ENCODE data around the gene PHKB.
"Not testable (repeated sequence)": the region's sequence is repeated elsewhere in the genome, so short reads cannot be mapped to it uniquely, and the experiment has no call there.

Gene PHKB

DNA sequence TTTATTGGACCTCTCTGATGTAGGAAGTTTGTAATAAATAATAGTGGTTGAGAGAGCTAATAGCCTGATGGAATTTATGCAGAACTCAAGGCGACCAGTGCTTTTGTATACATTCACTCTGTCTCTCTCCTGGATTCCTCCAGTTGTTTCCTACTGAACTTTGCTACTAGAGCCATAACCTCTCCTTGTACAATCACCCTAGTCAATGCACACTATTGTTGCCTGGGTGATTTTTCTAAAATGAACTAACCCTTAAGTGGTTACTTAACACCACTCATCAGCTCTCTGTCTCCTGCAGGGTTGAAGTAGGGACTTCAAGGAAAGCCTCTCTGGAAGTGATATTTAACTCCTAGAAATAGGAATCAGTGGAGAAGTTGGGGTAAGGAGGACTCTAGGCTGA, 9.7 kb downstream of the PHKB start:
- DNase-seq, result no peak

GRCh38 chr16:47473004-47473403, 11.9 kb downstream of the PHKB start:
- not testable (repeated sequence) for DNase-seq

DNA sequence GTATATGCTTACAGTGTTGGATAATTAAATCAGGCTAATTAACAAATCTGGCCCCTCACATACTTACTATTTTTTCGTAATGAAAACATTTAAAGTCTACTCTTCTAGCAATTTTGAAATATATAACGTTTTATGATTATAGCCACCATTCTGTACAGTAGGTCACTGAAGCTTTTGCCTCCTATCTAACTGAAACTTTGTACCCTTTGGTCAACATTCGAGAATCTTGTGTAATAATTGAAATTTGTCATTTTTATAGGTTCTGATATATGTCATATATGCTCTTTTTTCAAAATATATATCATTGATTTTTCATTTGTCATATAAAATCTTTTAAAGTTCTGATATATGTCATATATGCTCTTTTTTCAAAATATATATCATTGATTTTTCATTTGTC, 12.7 kb downstream of the PHKB start:
- DNase-seq, result no peak

DNA sequence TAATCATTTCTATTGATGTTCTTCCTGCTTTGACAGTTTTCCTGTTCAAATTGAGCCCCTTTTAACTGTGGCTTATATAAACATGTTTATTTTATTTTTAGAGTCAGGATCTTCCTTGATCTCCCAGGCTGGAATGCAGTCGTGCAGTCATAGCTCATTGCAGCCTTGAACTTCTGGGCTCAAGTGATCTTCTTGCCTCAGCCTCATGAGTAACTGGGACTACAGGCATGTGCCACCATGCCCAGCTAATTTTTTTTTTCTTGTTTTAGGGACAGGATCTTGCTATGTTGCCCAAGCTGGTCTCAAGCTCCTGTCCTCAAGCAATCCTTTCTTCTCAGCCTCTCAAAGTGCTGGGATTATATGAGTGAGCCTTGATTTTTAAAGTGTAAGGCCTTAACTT, 14.7 kb downstream of the PHKB start:
- DNase-seq, result no peak

DNA sequence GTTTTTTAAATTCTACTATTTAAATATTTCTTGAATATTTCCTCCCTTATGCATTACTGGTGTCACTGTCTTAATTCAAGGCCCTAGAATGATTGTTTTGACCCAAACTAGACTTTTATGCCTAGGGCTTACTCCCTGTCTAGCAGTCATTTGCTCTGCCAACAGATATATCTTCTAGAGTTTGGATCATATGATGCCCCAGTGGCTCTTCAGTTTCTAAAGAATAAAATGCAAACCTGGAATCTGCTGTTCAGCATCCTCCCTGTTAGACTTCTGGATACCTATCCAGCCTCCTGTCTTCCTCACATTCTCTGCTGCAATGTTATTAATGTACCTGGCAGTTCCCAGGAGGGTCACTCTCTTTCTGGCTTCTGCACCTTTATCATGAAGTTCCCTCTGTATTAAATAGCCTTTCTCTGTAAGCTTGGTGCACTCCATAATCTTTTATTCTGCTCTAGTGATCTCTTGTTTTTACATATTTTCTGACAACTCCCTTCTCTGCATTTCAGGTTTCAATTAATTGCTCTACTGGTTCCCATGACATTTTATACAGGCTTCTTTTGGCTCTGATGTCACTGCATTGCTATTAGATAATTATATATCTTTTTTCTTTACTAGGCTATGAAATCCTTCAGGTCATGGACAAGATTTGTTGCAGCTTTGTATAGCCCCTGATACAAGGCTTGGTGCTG, 15.7 kb downstream of the PHKB start:
- DNase-seq, result no peak

- no peak for DNase-seq
Measured at GRCh38 chr16:47477679-47478078, 16.5 kb downstream of the PHKB start.

DNA sequence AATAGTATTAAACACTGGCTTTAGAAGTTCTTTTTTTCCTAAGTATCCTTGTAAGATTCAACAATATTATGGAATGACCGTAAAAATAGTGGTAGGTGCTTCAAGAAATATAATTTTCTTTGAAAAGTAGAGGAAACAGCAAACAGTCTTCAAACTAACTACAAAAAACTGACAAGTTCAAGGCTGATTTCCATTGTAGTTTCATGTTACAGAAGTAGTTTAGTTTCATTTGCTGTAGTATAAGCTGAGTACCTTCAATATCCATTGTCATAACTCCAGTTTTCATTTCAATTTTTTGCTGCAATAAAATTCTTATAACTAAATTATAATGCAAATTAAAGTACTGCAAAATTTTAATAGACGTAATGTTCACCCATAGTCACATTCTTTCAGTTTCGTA, 19.3 kb downstream of the PHKB start:
- no peak for DNase-seq

- no peak for DNase-seq
Measured at GRCh38 chr16:47481698-47482374, 20.7 kb downstream of the PHKB start.

- DNase-seq, result no peak
Measured at GRCh38 chr16:47483616-47484015, 22.5 kb downstream of the PHKB start.

GRCh38 chr16:47486856-47487255, 25.7 kb downstream of the PHKB start:
- DNase-seq, result no peak

DNA sequence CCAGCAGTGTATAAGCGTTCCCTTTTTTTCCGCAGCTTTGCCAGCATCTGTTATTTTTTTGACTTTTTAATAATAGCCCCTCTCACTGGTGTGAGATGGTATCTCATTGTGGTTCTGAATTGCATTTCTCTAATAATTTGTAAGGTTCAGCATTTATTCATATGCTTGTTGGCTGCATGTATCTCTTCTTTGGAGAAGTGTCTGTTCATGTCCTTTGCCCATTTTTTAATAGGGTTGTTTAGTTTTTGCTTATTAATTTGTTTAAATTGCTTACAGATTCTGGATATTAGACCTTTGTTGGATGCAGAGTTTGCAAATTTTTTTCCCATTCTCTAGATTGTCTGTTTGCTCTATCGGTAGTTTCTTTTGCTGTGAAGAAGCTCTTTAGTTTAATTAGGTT, 26.9 kb downstream of the PHKB start:
- no peak for DNase-seq

GRCh38 chr16:47490471-47490870, 29.3 kb downstream of the PHKB start:
- DNase-seq, result no peak

- no peak for DNase-seq
Measured at GRCh38 chr16:47492036-47492427, 30.9 kb downstream of the PHKB start.

GRCh38 chr16:47492428-47493377, 31.6 kb downstream of the PHKB start:
- DNase-seq, result peak; percentile 4

DNA sequence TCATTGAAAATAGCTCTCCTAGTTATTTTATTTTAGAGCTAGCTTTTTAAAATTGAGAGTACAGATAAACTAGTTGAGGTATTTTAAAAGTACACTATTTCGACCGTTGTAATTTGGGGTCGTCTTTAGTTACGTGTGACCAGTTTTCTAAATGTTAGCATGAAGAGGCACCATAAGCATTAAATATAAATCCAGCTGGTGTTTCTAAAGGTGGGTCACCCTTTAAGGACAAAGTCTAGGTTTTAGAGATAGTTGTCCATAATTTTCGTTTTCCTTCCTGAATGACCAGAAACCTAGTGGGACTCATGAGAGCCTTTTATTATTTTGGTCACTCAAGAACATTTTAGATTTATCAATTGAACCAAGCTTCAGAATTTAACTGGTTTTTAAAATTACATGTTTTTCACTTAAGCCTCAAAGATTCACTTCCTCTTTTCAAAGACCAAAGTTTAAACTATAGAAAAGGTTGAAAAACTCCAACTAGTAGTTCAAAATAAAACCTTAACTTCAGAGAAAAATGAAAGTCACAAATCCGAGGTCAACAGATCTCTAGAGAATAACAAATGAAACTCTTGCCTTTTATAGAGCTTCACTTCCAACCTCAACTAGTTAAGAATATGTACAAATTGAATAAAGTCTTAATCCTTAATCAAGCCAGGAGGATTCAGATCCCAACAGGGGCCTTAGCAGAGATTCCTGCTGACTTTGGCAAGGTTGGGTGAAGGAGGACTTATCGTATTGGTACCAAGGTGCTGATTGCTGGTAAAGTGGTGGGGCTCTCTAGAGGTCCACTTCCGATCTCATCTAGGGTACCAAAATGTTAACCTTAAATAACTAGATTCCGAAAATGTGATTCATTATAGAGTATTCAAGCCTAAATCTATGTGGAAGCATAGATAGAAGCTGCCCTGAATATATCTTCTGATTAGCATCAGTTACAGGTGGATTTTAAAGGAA, 32.5 kb downstream of the PHKB start:
- DNase-seq, result no peak

DNA sequence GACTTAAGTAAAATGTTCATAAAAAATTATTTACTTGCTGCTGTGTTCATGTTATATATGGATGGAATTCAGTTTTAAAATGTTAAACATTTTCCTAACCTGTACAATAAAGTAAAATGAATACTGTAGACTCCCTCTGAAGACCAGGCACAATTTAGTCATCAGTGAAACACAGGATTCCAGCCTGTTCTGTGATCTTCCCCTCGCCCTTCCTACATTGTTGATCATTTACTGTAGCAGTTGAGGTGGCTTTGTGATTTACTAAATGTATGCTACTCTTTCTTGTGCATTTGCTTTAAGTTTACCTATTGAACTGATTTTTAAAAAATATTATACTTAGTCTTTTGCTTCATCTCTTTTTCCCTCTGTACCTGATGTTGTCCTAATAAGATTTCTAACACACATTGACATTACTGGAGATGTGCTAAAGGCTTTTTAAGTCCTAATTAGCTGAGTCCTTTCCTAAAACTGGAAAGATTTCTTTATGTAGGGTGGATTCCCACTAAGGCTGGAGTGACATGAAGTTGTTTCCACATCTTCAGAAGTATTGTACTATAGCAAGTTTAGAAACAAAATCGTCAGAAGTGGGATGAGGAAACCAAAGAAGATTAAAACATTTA, 38.1 kb downstream of the PHKB start:
- no peak for DNase-seq

DNA sequence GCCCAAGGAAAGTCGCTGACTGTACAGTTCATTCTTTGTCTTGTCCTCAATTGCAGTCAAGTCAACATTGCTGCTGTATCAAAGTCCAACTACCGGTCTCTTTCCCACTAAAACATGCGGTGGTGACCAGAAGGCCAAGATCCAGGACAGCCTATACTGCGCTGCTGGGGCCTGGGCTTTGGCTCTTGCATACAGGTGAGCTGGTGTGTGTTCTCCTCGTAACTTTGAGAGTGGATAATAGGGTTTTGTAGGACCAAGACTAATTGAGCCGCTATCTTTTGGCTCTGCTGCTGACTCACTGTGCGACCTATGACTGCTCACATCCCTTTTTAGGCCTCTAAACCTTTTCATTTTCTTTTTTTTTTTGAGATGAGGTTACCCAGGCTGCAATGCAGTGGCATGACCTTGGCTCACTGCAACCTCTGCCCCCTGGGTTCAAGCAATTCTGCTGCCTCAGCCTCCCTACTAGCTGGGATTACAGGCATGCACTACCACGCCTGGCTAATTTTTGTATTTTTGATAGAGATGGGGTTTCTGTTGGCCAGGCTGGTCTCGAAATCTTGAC, 38.7 kb downstream of the PHKB start:
- DNase-seq, result no peak

DNA sequence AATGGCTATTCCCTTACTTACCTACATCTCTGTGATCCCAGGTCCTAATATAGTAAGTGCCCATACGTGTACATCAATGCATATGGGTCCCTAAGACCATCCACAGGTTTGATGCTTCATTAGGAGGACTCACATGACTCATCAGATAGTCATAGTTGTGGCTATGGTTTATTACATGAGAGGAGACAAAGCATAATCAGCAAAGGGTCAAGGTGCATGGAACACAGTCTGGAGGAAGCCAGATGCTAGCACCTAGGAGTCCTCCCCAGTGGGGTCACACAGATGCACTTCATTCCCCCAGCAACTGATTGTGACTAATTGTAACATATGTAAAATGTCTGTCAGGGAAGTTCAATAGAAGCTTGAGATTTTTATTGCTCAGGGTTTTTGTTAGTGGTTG, 42.8 kb downstream of the PHKB start:
- DNase-seq, result no peak

- no peak for DNase-seq
Measured at GRCh38 chr16:47504599-47504998, 43.5 kb downstream of the PHKB start.

DNA sequence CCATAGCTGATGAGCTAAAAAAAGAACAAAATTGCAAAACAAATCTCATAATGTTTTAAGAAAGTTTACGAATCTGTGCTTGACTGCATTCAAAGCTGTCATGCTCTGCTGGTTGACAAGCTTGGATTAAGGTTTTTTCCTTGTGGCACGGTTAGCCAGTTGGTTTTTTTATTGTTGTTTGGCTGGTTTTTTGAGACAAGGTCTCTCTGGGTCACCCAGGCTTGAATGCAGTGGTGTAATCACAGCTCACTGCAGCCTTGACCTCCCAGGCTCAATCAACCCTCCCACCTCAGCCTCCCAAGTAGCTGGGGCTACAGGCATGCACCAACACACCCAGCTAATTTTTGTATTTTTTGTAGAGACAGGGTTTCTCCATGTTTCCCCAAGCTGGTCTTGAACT, 45.7 kb downstream of the PHKB start:
- no peak for DNase-seq

DNA sequence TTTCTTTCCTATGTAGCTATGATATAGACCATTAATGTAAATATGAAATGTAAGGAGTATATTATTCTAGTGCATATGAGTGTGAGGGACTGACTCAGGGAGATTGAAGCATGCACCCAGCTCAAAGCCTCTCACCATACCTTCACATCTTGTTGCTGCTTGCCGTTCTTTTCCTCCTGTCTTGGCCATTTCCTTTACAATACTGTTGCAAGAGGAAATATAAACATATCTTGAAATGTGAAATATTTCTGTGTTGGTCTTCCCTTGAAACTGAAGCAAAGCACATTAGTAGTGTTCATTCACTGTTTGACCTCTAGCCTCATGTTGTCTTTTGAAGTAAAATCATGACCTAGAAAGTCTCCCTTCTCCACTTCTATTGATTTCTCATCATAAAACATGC, 46.6 kb downstream of the PHKB start:
- no peak for DNase-seq

DNA sequence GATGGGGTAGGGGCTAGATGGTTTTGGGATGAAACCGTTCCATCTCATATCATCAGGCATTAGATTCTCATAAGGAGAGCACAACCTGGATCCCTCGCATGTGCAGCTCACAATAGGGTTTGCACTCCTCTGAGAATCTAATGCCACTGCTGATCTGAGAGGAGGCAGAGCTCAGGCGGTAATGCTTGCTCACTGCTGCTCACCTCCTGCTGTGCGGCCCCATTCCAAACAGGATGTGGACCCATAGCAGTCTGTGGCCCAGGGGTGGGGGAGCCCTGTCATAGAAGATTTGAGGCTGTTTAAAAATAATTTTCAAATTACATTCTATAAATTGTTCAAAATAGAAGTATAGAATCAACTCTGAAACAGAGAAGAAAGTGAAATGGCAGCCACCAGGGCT, 50.8 kb downstream of the PHKB start:
- no peak for DNase-seq

All from CD4-positive, alpha-beta T cell treated with Interleukin-6 for 4 hours (primary cell).